HEK293T (cell line): ENCODE data around the gene PIK3R5.

Experiments used
- ARNT ChIP-seq: fragments of 450-650 bp; IDR thresholded peaks from 2 replicates; pipeline ENCODE4 v1.6.1; 2017; ENCODE audit warnings: mild to moderate bottlenecking
- BHLHE40 ChIP-seq: fragments of 450-650 bp; IDR thresholded peaks from 2 replicates; pipeline ENCODE4 v1.6.1; 2016; ENCODE audit warnings: mild to moderate bottlenecking, moderate library complexity, borderline replicate concordance
- CTBP1 ChIP-seq: fragments of 450-650 bp; IDR thresholded peaks from 2 replicates; pipeline ENCODE4 v1.6.1; 2016; ENCODE audit warnings: borderline replicate concordance
- FOXA1 ChIP-seq: fragments of 450-650 bp; IDR thresholded peaks from 2 replicates; pipeline ENCODE4 v1.6.1; 2016; ENCODE audit warnings: mild to moderate bottlenecking
- FOXK2 ChIP-seq: fragments of 450-650 bp; IDR thresholded peaks from 2 replicates; pipeline ENCODE4 v1.6.1; 2016; ENCODE audit warnings: mild to moderate bottlenecking
- FOXM1 ChIP-seq: fragments of 450-650 bp; IDR thresholded peaks from 2 replicates; pipeline ENCODE4 v1.6.1; 2017; ENCODE audit warnings: mild to moderate bottlenecking, borderline replicate concordance
- HDGF ChIP-seq: fragments of 450-650 bp; IDR thresholded peaks from 2 replicates; pipeline ENCODE4 v1.6.1; 2017; ENCODE audit warnings: antibody characterized with exemption, borderline replicate concordance
- L3MBTL2 ChIP-seq: fragments of 450-650 bp; conservative IDR thresholded peaks from 2 replicates; pipeline ENCODE4 v1.6.1; 2016; ENCODE audit warnings: mild to moderate bottlenecking
- NFRKB ChIP-seq: fragments of 450-650 bp; IDR thresholded peaks from 2 replicates; pipeline ENCODE4 v1.6.1; 2016; ENCODE audit warnings: mild to moderate bottlenecking, moderate library complexity
- PKNOX1 ChIP-seq: fragments of 450-650 bp; IDR thresholded peaks from 2 replicates; pipeline ENCODE4 v1.6.1; 2016
- SP1 ChIP-seq: fragments of 450-650 bp; IDR thresholded peaks from 2 replicates; pipeline ENCODE4 v1.6.1; 2017
- SUZ12 ChIP-seq: fragments of 450-650 bp; IDR thresholded peaks from 2 replicates; pipeline ENCODE4 v1.6.1; 2016; ENCODE audit warnings: mild to moderate bottlenecking

- TF ChIP-seq NFRKB, result no peak
- no peak for TF ChIP-seq BHLHE40
- no peak for TF ChIP-seq FOXM1
- no peak for TF ChIP-seq HDGF
- TF ChIP-seq L3MBTL2, result no peak
- TF ChIP-seq FOXA1, result no peak
- no peak for TF ChIP-seq SP1
- TF ChIP-seq SUZ12, result no peak
- TF ChIP-seq FOXK2, result no peak
- no peak for TF ChIP-seq PKNOX1
- TF ChIP-seq CTBP1, result no peak
- no peak for TF ChIP-seq ARNT
These were observed 129.7 kb downstream of the PIK3R5 start for GRCh38 chr17:8835631-8836364.
